NK-92 treated with Interleukin-12 subunit alpha and Interleukin-12 subunit beta, amount 100 ng/mL, for 24 hours (cell line): ENCODE results near the gene CKLF.

Experiments used
- DNase-seq: peaks from one replicate; lab custom pipeline; 2025; lab: John Stamatoyannopoulos, UW

Gene CKLF

GRCh38 chr16:66517586-66518263 lies 34.7 kb upstream of the CKLF start:
- DNase-seq, result peak; percentile 40

- DNase-seq, result no peak
Measured at GRCh38 chr16:66519482-66520373, 32.6 kb upstream of the CKLF start.

GRCh38 chr16:66520406-66521170 lies 31.8 kb upstream of the CKLF start:
- DNase-seq, result no peak

GRCh38 chr16:66521252-66521713 lies 31.1 kb upstream of the CKLF start:
- DNase-seq, result no peak

- peak; percentile 96 for DNase-seq
Measured at GRCh38 chr16:66521951-66522771, 30.2 kb upstream of the CKLF start.

- no peak for DNase-seq
Measured at GRCh38 chr16:66522816-66523590, 29.4 kb upstream of the CKLF start.

- peak; percentile 31 for DNase-seq
Measured at GRCh38 chr16:66523861-66524354, 28.5 kb upstream of the CKLF start.

GRCh38 chr16:66524601-66525164 lies 27.7 kb upstream of the CKLF start:
- DNase-seq, result no peak

- DNase-seq, result no peak
Measured at GRCh38 chr16:66525396-66526180, 26.8 kb upstream of the CKLF start.

- DNase-seq, result no peak
Measured at GRCh38 chr16:66528294-66528693, 24.1 kb upstream of the CKLF start.

GRCh38 chr16:66529475-66529874 lies 22.9 kb upstream of the CKLF start:
- DNase-seq, result no peak

- DNase-seq, result no peak
Measured at GRCh38 chr16:66534376-66534799, 18.0 kb upstream of the CKLF start.

GRCh38 chr16:66536525-66536924 lies 15.9 kb upstream of the CKLF start:
- no peak for DNase-seq

- DNase-seq, result no peak
Measured at GRCh38 chr16:66537236-66537635, 15.1 kb upstream of the CKLF start.

GRCh38 chr16:66538910-66539309 lies 13.5 kb upstream of the CKLF start:
- DNase-seq, result no peak

- DNase-seq, result no peak
Measured at GRCh38 chr16:66539623-66540469, 12.5 kb upstream of the CKLF start.

- no peak for DNase-seq
Measured at GRCh38 chr16:66541388-66542355, 10.7 kb upstream of the CKLF start.
